ENCODE results near the gene HMX3.

HMX3 gene

DNA sequence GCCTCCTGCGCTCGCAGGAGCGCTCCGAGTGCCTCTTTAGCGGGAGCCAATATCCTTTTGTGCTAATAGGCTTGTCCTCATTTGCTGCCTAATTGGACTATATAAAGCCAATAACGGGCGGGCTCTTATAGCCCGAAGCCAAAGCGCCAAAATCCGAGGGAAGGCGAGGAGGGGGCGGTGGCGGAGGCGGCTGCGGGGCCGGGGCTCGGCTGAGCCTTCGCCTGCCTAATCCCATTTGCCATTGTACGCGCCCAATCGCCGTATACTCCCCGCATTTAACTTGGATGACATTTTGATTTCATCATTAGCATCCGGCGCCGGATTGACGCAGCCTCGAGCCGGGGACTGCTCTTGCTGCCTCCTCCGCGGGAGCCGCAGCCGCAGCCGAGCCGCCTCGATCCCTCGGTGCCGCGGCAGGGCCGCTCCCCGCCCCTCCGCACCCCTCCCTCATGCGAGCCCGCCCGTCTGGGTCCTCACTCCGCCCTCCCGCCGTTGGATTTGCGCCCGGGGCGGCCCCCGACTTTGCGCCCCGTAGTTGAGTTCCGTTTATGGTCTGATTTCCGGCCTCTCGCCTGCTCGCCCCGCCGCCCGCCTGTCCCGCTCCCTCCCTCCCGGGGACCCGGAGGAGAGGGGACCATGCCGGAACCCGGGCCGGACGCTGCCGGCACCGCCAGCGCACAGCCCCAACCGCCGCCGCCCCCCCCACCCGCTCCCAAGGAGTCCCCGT is at the start of gene HMX3:
Gene HMX3 (plus strand): TSS at position 556 of the 727 bp plus-strand sequence. CDS start 81 bp downstream, at position 637.
- Histone ChIP-seq H3K27me3 (peaks cover 100% of the 10 kb centered on the region), H3K9me3 (no peaks in the 10 kb centered on the region), H3K4me1 (ENCODE audit: control insufficient read depth in 1 of 2, insufficient read depth in 1 of 2, low read depth in 1 of 2, low read length in 1 of 2) (peaks cover 4 to 20% of the 10 kb centered on the region in 2 experiments), H3K4me3 (ENCODE audit: low read depth in 1 of 2, low read length in 1 of 2) (no peak within 1 kb of the TSS), H3K27ac (no peak within 1 kb of the TSS), H3K36me3 (no peaks in the 10 kb centered on the region)
- TF ChIP-seq CTCF (IDR thresholded peaks at IDR 0.05), result no peak

- peaks cover 9% of the 10 kb centered on the region for H3K27me3 ChIP-seq
- no peak for TF ChIP-seq CTCF (IDR thresholded peaks at IDR 0.05)
- H3K4me3 ChIP-seq (ENCODE audit: low read depth in 1 of 2, low read length in 1 of 2), result no peak overlapping the region
- H3K9me3 ChIP-seq, result no peaks in the 10 kb centered on the region
- no peak overlapping the region for H3K27ac ChIP-seq
- H3K36me3 ChIP-seq, result no peaks in the 10 kb centered on the region
- H3K4me1 ChIP-seq (ENCODE audit: control insufficient read depth in 1 of 2, insufficient read depth in 1 of 2, low read depth in 1 of 2, low read length in 1 of 2), result no peaks in the 10 kb centered on the region
Measured at GRCh38 chr10:123086281-123086680, 49.5 kb upstream of the HMX3 start.

GRCh38 chr10:123087348-123087747 is 48.4 kb upstream of the HMX3 start:
- Histone ChIP-seq H3K36me3 (no peaks in the 10 kb centered on the region), H3K27ac (no peak overlapping the region), H3K9me3 (no peaks in the 10 kb centered on the region), H3K4me3 (ENCODE audit: low read depth in 1 of 2, low read length in 1 of 2) (no peak overlapping the region), H3K27me3 (peaks cover 13% of the 10 kb centered on the region), H3K4me1 (ENCODE audit: control insufficient read depth in 1 of 2, insufficient read depth in 1 of 2, low read depth in 1 of 2, low read length in 1 of 2) (no peaks in the 10 kb centered on the region)
- no peak for TF ChIP-seq CTCF (IDR thresholded peaks at IDR 0.05)

GRCh38 chr10:123087786-123088185 is 48.0 kb upstream of the HMX3 start:
- Histone ChIP-seq H3K27ac (no peak overlapping the region), H3K4me3 (ENCODE audit: low read depth in 1 of 2, low read length in 1 of 2) (no peak overlapping the region), H3K36me3 (no peaks in the 10 kb centered on the region), H3K4me1 (ENCODE audit: control insufficient read depth in 1 of 2, insufficient read depth in 1 of 2, low read depth in 1 of 2, low read length in 1 of 2) (no peaks in the 10 kb centered on the region), H3K9me3 (no peaks in the 10 kb centered on the region), H3K27me3 (peaks cover 13% of the 10 kb centered on the region)
- TF ChIP-seq CTCF (IDR thresholded peaks at IDR 0.05), result no peak

DNA sequence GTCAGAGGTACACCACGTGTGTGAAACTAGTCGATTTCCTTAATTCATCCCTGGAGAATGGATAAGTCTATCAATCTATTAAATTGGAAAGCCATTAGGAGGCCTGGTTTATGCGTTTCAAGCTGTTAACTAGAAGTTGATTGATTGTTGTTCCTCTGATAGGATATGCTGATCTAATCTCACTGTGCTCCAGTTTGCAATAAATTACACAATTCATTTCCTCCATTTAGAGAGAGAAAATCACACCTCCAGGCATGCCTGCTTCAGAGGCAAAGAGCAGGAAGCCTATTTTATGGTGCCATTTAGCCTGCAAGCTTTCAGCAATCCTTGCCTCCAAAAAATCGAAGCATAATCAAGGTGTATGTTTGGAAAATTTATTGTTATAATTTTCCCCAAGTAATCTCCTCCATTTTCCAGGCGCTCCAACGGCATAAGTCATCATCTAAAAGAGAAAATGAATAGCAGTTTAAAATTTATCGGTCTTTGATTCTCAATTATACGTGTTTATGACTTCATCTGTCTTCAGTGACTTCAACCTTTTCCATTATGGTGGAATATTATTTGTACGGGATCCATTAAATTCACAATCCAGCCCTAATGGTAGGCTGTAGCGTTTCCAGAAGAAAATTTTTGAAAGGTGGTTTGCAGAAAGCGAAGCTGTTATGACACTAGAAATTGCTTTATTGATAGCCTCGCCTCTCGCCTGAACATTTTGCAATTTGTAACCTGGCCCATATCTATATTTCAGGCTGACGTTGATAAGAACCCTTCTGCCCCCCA is 42.9 kb upstream of the HMX3 start:
- Histone ChIP-seq H3K27ac (no peak overlapping the region), H3K36me3 (no peaks in the 10 kb centered on the region), H3K27me3 (peaks cover 13% of the 10 kb centered on the region), H3K9me3 (no peaks in the 10 kb centered on the region), H3K4me3 (ENCODE audit: low read depth in 1 of 2, low read length in 1 of 2) (no peak overlapping the region), H3K4me1 (ENCODE audit: control insufficient read depth in 1 of 2, insufficient read depth in 1 of 2, low read depth in 1 of 2, low read length in 1 of 2) (no peaks in the 10 kb centered on the region)
- no peak for TF ChIP-seq CTCF (IDR thresholded peaks at IDR 0.05)

All from neutrophil (primary cell).